Astrocyte of the spinal cord (primary cell): Measurements from ENCODE around the gene KRTAP12-2.
"Not testable (repeated sequence)": the region's sequence is repeated elsewhere in the genome, so short reads cannot be mapped to it uniquely, and the experiment has no call there.

Experiments used
- DNase-seq: peaks from one replicate; pipeline ENCODE4 v3.0.0; 2011; ENCODE audit warnings: low read depth, low spot score
- H3K4me3 ChIP-seq: 2 replicates; pipeline ENCODE4 v1.5.1; 2011; ENCODE audit warnings: low read depth, mild to moderate bottlenecking, low read length, moderate library complexity
- CTCF ChIP-seq: IDR thresholded peaks from 2 replicates; pipeline ENCODE4 v1.5.1; 2012; ENCODE audit warnings: low read depth, mild to moderate bottlenecking, low read length, inconsistent platforms
- in situ Hi-C: cut with HindIII; loops from 2 replicates; pipeline ENCODE4 v1.10.0; 2017; ENCODE audit warnings: low sequenced_read_pairs

KRTAP12-2 gene

DNA sequence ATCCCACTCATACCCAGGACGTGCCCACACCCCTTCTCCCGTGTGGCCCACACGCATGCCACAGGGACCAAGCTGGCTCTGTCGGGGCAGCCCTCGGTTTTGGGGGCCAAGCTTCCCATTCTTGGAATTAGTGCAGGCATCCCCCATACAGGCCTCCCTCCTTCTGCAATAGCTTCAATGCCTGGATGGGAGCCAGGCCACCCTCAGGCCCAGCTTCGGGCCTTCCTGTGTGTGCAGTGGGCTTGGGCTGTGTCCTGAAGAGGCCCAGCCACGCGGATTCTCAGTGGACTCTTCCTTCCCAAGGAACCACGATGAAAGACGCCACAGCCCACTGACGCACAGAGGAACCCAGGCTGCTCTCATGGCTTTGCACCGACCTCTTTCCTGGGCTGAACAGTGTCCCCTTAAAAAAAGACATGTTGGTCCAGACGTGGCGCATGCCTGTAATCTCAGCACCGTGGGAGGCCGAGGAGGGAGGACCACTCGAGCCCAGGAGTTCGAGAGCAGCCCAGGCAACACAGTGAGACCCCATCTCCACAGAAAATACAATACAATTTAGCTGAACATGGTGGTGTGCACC is 17.1 kb downstream of the KRTAP12-2 start:
- in situ Hi-C loops = no loop called here
- no peak for TF ChIP-seq CTCF
- no peak for DNase-seq
- H3K4me3 ChIP-seq = no peak overlapping the region

DNA sequence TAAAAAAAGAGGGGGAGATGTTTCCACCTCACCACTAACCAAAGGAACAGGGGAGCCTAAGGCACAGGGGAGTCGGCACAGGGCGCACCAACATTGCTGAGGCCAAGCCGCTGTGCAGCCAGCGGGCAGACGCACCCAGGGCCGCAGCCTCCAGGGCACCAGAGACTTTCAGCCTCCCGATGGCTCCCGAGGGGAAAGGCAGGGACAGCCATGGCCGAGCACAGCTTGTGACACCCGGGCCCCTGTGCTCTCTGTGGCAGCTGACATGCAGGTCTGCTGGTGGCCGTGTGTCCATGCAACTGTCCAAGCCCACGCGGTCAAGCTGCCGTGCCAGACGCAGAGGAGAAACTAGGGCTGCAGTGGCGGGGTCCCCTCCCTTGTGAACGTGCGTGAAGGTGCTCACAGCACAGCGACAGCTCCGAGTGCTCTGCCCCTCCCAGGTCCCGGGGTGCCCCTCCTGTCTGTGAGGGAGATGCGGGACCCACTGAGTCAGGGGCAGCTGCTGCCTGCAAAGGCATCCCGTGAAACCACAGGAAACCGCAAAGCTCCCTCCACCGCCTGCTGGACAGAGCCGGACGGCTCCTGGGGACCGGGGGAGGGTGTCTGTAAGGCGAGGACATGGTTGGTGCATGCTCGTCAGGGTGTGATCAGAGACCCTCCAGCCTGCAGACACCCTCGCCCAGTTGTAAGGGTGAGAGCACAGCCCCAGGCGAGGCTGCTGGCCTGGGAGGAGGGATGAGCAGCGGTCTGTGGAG is 18.0 kb downstream of the KRTAP12-2 start:
- in situ Hi-C loops = no loop called here
- no peak overlapping the region for H3K4me3 ChIP-seq
- no peak for TF ChIP-seq CTCF
- DNase-seq = no peak

DNA sequence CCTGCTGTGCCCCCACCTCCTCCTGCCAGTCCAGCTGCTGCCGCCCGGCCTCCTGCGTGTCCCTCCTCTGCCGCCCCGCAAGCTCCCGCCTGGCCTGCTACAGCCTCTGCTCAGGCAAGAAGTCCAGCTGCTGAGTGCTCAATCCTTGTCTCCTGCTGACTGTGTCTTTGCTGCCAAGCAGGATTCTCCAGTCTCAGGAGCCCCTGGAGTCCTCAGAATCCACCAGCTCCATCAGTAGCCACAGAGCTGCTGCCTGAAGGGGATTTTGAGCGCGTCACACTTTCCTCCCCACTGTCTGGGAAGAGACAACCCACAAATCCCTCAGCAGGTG is 19.5 kb downstream of the KRTAP12-2 start:
- no peak for DNase-seq
- TF ChIP-seq CTCF = no peak
- H3K4me3 ChIP-seq = no peak overlapping the region
- in situ Hi-C loops = no loop called here

DNA sequence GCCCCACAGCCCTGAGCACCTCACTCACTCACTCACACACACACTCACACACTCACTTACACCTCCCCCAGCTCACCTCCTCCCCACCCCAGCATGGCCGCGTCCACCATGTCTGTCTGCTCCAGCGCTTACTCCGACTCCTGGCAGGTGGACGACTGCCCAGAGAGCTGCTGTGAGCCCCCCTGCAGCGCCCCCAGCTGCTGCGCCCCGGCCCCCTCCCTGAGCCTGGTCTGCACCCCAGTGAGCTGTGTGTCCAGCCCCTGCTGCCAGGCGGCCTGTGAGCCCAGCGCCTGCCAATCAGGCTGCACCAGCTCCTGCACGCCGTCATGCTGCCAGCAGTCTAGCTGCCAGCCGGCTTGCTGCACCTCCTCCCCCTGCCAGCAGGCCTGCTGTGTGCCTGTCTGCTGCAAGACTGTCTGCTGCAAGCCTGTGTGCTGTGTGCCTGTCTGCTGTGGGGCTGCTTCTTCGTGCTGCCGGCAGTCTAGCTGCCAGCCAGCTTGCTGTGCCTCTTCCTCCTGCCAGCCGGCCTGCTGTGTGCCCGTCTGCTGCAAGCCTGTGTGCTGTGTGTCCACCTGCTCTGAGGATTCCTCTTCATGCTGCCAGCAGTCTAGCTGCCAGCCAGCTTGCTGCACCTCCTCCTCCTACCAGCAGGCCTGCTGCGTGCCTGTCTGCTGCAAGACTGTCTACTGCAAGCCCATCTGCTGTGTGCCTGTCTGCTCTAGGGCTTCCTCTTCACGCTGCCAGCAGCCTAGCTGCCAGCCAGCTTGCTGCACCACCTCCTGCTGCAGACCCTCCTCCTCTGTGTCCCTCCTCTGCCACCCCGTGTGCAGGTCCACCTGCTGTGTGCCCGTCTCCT is 20.1 kb downstream of the KRTAP12-2 start, which contains the start of gene KRTAP10-11:
TSS of gene KRTAP10-11 (plus strand) at position 49 of the 856 bp plus-strand sequence. CDS start at position 94, 45 bp downstream.
- H3K4me3 ChIP-seq, DNase-seq, in situ Hi-C loops: not testable (repeated sequence)

GRCh38 chr21:44644878-44645277 is 21.8 kb downstream of the KRTAP12-2 start:
- DNase-seq = no peak
- in situ Hi-C loops = no loop called here
- no peak for TF ChIP-seq CTCF
- no peak overlapping the region for H3K4me3 ChIP-seq

DNA sequence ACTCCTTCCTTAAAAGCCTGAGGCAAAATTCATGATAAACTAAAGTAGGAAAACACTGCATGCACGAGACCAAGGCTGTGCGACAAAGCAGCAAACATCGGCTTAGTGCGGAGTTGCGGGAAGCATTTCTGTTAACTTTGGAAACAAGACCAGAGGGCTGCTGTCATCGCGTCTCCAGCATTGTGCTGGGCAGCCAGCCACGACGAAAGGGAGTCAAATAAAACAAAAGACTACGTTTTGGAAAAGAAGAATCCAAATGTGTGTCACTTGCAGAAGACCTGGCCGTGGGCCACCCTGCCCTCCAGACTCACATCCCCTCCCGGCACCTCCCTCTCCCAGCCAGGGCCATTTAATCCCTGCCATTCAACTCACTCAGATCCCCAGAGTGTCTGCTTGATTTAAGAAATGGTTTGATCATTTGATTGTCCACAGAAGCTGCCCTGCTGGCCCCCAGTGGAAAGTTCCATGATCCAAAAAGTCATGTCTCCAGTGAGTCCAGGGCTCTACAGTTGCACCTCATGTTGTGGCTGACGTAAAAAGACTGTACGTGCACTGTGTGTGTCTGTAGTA is 22.9 kb downstream of the KRTAP12-2 start:
- no peak for TF ChIP-seq CTCF
- in situ Hi-C loops = no loop called here
- no peak overlapping the region for H3K4me3 ChIP-seq

More for the DNA sequence above, 22.9 kb downstream of the KRTAP12-2 start:
- no peak for DNase-seq
